OCI-LY7 (cell line): Measurements from ENCODE around the gene CARD18. TPM values are rescaled to one million over a fixed set of nuclear protein-coding genes. Genes with fewer than 3 reads are reported as not detected.

Source experiments
- BruUV-seq: library from RNA; stranded (reverse); fragments of 400-500 nt; replicated peaks from 2 replicates; lab custom pipeline; 2021; lab: Mats Ljungman, UMichigan
- CTCF ChIA-PET: fragments of 300-600 bp; sonication (Branson Sonifier 250); formaldehyde crosslinking; loops from one replicate; lab custom pipeline; 2022; ENCODE audit warnings: antibody characterized with exemption; ENCODE audit not compliant: unreplicated experiment; lab: Charles Lee
- POLR2A ChIA-PET: fragments of 300-600 bp; sonication (Branson Sonifier 250); formaldehyde crosslinking; loops from one replicate; lab custom pipeline; 2022; ENCODE audit warnings: antibody characterized with exemption; lab: Charles Lee
- DNase-seq: peaks from one replicate; pipeline ENCODE4 v3.0.0-alpha.2; 2015; ENCODE audit warnings: low spot score
- H2AFZ ChIP-seq: fragments of 200-600 bp; sonication (generic), shearing (Covaris generic); 2 replicates; pipeline ENCODE4 v1.6.1; 2014; ENCODE audit warnings: mild to moderate bottlenecking, antibody characterized with exemption, low read length, moderate library complexity
- H3K27ac ChIP-seq: fragments of 200-600 bp; sonication (generic); 2 replicates; pipeline ENCODE4 v1.5.1; 2014; ENCODE audit warnings: mixed run types, low read depth, mild to moderate bottlenecking, moderate library complexity, low read length, inconsistent platforms; ENCODE audit not compliant: poor library complexity, severe bottlenecking
- H3K36me3 ChIP-seq: fragments of 200-600 bp; sonication (generic); 2 replicates; pipeline ENCODE4 v1.6.1; 2014; ENCODE audit warnings: mild to moderate bottlenecking, antibody characterized with exemption, low read length, moderate library complexity, mixed read lengths; ENCODE audit not compliant: insufficient read depth
- H3K4me1 ChIP-seq: fragments of 200-600 bp; sonication (generic); 2 replicates; pipeline ENCODE4 v1.5.1; 2014; ENCODE audit warnings: mild to moderate bottlenecking, low read length; ENCODE audit not compliant: insufficient read depth, poor library complexity, severe bottlenecking
- H3K4me2 ChIP-seq: fragments of 200-600 bp; sonication (generic); 2 replicates; pipeline ENCODE4 v1.6.1; 2014; ENCODE audit warnings: mild to moderate bottlenecking, low read length
- H3K4me3 ChIP-seq: fragments of 200-600 bp; sonication (generic); 2 replicates; pipeline ENCODE4 v1.5.1; 2014; ENCODE audit warnings: mild to moderate bottlenecking, low read depth, low read length; ENCODE audit not compliant: poor library complexity, severe bottlenecking
- H3K79me2 ChIP-seq: fragments of 200-600 bp; sonication (generic); 2 replicates; pipeline ENCODE4 v1.6.1; 2016; ENCODE audit warnings: low read depth, mild to moderate bottlenecking, low read length, moderate library complexity, mixed read lengths; ENCODE audit not compliant: insufficient read depth
- H3K9me2 ChIP-seq: fragments of 200-600 bp; sonication (generic); 2 replicates; pipeline ENCODE4 v1.6.1; 2016; ENCODE audit warnings: mild to moderate bottlenecking, low read length, mixed read lengths; ENCODE audit not compliant: insufficient read depth
- H3K9me3 ChIP-seq: fragments of 200-600 bp; sonication (generic); 2 replicates; pipeline ENCODE4 v1.6.1; 2014; ENCODE audit warnings: mild to moderate bottlenecking, mixed run types, low read length, mixed read lengths
- H4K20me1 ChIP-seq: fragments of 200-600 bp; sonication (generic); 2 replicates; pipeline ENCODE4 v1.6.1; 2014; ENCODE audit warnings: mild to moderate bottlenecking, antibody characterized with exemption, low read length, moderate library complexity, mixed read lengths; ENCODE audit not compliant: insufficient read depth
- EZH2phosphoT487 ChIP-seq: fragments of 200-600 bp; sonication (generic); IDR thresholded peaks from 2 replicates; pipeline ENCODE4 v1.6.1; 2018; ENCODE audit warnings: low read depth, borderline replicate concordance, mild to moderate bottlenecking, mixed run types, antibody characterized with exemption, low read length, moderate library complexity, mixed read lengths
- intact Hi-C: fragments of 100-400 bp; cut with micrococcal nuclease; formaldehyde crosslinking; loops from one replicate; pipeline ENCODE4 v1.10.0; 2022; ENCODE audit not compliant: unreplicated experiment
- total RNA-seq, 2 experiments: library from RNA; depleted of rRNA in 1 of 2; stranded (reverse); fragments of >200 nt in 1 of 2; shearing (Covaris generic) in 1 of 2; gene quantifications; 2 replicates each; pipeline ENCODE4 v1.2.3, GENCODE V29; 2014 to 2022
- TF ChIP-seq, protein P1 (sequence below): fragments of 200-600 bp; sonication (generic); conservative IDR thresholded peaks from 2 replicates; pipeline ENCODE4 v1.5.1; 2014; ENCODE audit warnings: mild to moderate bottlenecking, antibody characterized with exemption, low read length, moderate library complexity, mixed read lengths

Gene CARD18
- total RNA-seq, 2 experiments from 2014 or later, result not detected

DNA sequence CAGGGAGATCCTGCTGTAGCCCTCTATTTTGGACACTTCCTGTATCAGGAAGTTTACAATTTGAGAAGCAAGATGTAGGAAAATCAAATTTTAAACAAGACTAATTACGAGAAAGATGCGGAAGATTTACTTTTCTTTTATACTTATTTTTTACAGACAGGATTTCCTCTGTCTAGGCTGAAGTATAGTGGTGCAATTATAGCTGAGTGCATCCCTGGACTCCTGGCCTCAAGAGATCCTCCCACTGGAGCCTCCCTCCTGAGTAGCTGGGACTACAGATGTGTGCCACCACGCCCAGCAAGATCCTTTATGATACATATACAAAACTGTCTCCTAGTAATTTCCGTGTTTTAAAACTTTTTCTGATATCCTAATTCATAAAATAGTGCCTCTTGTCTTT, 17.2 kb upstream of the CARD18 start:
- POLR2A ChIA-PET, result no interaction called here
- no peak for DNase-seq
- H3K4me3 ChIP-seq, result no peak overlapping the region
- H4K20me1 ChIP-seq, result no peaks in the 10 kb centered on the region
- H3K9me3 ChIP-seq, result no peaks in the 10 kb centered on the region
- intact Hi-C loops, result no loop called here
- H2AFZ ChIP-seq, result no peak overlapping the region
- H3K9me2 ChIP-seq, result no peaks in the 10 kb centered on the region
- no peak overlapping the region for H3K4me2 ChIP-seq
- H3K27ac ChIP-seq, result no peak overlapping the region
- H3K4me1 ChIP-seq, result no peaks in the 10 kb centered on the region
- no TSS peak for BruUV-seq
- CTCF ChIA-PET, result no interaction called here
- H3K36me3 ChIP-seq, result no peaks in the 10 kb centered on the region
- TF ChIP-seq, protein P1, sequence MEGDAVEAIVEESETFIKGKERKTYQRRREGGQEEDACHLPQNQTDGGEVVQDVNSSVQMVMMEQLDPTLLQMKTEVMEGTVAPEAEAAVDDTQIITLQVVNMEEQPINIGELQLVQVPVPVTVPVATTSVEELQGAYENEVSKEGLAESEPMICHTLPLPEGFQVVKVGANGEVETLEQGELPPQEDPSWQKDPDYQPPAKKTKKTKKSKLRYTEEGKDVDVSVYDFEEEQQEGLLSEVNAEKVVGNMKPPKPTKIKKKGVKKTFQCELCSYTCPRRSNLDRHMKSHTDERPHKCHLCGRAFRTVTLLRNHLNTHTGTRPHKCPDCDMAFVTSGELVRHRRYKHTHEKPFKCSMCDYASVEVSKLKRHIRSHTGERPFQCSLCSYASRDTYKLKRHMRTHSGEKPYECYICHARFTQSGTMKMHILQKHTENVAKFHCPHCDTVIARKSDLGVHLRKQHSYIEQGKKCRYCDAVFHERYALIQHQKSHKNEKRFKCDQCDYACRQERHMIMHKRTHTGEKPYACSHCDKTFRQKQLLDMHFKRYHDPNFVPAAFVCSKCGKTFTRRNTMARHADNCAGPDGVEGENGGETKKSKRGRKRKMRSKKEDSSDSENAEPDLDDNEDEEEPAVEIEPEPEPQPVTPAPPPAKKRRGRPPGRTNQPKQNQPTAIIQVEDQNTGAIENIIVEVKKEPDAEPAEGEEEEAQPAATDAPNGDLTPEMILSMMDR, result no peak
- TF ChIP-seq EZH2phosphoT487, result no peak
- no peaks in the 10 kb centered on the region for H3K79me2 ChIP-seq

DNA sequence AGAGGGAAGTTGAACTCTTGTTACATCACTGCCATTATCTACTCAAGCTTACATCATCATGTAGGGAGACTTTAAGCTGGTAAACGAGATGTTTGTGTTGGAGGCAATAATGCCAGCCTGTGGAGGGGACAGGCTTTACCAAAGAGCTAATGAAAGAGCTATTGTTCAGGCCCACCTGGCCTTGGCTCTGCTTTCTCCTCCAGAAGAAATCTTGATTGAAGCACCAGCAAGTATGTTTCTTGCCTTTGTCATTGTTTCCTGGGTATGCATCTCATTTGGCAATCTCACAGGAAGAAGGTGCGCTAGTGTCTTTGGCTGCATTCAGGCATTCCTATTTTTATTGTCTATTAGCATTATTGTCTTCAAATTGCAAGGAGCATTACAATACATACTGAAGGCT, 16.7 kb upstream of the CARD18 start:
- Histone ChIP-seq H4K20me1 (no peaks in the 10 kb centered on the region), H3K9me3 (no peaks in the 10 kb centered on the region), H3K9me2 (no peaks in the 10 kb centered on the region), H3K79me2 (no peaks in the 10 kb centered on the region), H3K4me3 (no peak overlapping the region), H3K27ac (no peak overlapping the region), H3K36me3 (no peaks in the 10 kb centered on the region), H3K4me2 (no peak overlapping the region), H3K4me1 (no peaks in the 10 kb centered on the region), H2AFZ (no peak overlapping the region)
- TF ChIP-seq, protein P1, result no peak
- no peak for TF ChIP-seq EZH2phosphoT487
- ChIA-PET CTCF (no interaction called here), POLR2A (no interaction called here)
- BruUV-seq, result no TSS peak
- intact Hi-C loops, result no loop called here
- DNase-seq, result no peak

DNA sequence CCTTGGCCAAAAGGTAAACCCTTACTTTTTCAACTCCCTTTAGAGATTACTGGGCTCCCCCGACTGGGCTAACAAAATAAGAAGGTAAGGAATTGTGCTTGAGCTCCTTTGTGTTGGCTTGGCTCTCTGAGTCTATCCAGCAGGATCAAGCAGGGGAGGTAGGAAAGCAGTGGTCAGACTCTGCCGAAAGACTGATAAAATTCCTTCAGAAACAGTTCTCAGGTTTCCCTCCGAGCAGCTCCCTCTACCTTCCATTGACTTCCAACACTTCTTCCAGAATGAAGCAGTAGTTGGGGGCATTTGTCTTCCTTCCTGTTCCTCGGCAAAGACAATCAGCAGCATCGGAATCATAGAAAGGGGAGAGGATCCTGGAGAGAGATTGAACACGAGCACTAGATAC, 16.1 kb upstream of the CARD18 start:
- Histone ChIP-seq H3K4me2 (no peak overlapping the region), H2AFZ (no peak overlapping the region), H3K9me2 (no peaks in the 10 kb centered on the region), H3K36me3 (no peaks in the 10 kb centered on the region), H3K4me3 (no peak overlapping the region), H3K4me1 (no peaks in the 10 kb centered on the region), H4K20me1 (no peaks in the 10 kb centered on the region), H3K9me3 (no peaks in the 10 kb centered on the region), H3K79me2 (no peaks in the 10 kb centered on the region), H3K27ac (no peak overlapping the region)
- TF ChIP-seq EZH2phosphoT487, result no peak
- TF ChIP-seq, protein P1, result no peak
- BruUV-seq, result no TSS peak
- intact Hi-C loops, result no loop called here
- ChIA-PET POLR2A (interaction anchor here (0.7 kb wide), 1 partner anchor 664 kb away, joined by 3 read pairs; no protein-coding TSS in a partner anchor), CTCF (no interaction called here)
- DNase-seq, result no peak
